GM12891 (cell line): ENCODE data around the gene SUSD5.
"Not testable (repeated sequence)": the region's sequence is repeated elsewhere in the genome, so short reads cannot be mapped to it uniquely, and the experiment has no call there.

Source experiments
- DNase-seq: peaks from one replicate; pipeline ENCODE4 v3.0.0; 2011; ENCODE audit warnings: low spot score; ENCODE audit not compliant: insufficient read length
- FAIRE-seq: peaks from 2 replicates; lab custom pipeline; 2011; peaks lifted over from hg19 to GRCh38; lab: Jason Lieb, UNC
- PAX5 ChIP-seq: IDR thresholded peaks from 2 replicates; pipeline ENCODE4 v1.6.1; 2011; ENCODE audit warnings: low read length, moderate library complexity, mild to moderate bottlenecking; ENCODE audit not compliant: insufficient read depth, severe bottlenecking
- POLR2A ChIP-seq: IDR thresholded peaks from 2 replicates; pipeline ENCODE4 v1.6.1; 2011; ENCODE audit warnings: low read depth, low read length, control low read depth
- POLR2AphosphoS5 ChIP-seq: IDR thresholded peaks from 2 replicates; pipeline ENCODE4 v1.6.1; 2011; ENCODE audit warnings: low read depth, low read length, control low read depth
- POU2F2 ChIP-seq: IDR thresholded peaks from 2 replicates; pipeline ENCODE4 v1.6.1; 2011; ENCODE audit warnings: low read depth, mild to moderate bottlenecking, control low read depth, low read length, moderate library complexity
- SPI1 ChIP-seq: IDR thresholded peaks from 2 replicates; pipeline ENCODE4 v1.6.1; 2011; ENCODE audit warnings: low read depth, low read length, control low read depth
- TAF1 ChIP-seq: IDR thresholded peaks from 2 replicates; pipeline ENCODE4 v1.6.1; 2011; ENCODE audit warnings: low read depth, low read length, control low read depth

SUSD5 gene

GRCh38 chr3:33124638-33125037 lies 94.0 kb downstream of the SUSD5 start:
- FAIRE-seq = no peak
- TF ChIP-seq POLR2AphosphoS5 = no peak
- no peak for TF ChIP-seq POLR2A
- no peak for TF ChIP-seq POU2F2
- no peak for TF ChIP-seq SPI1
- TF ChIP-seq TAF1 = no peak

GRCh38 chr3:33122991-33123390 lies 95.6 kb downstream of the SUSD5 start:
- TF ChIP-seq TAF1 (no peak), POLR2AphosphoS5 (no peak), SPI1 (no peak), POU2F2 (no peak), POLR2A (no peak), PAX5 (no peak)
- DNase-seq (no peak), FAIRE-seq (no peak)

More at GRCh38 chr3:33124638-33125037, 94.0 kb downstream of the SUSD5 start:
- no peak for DNase-seq

GRCh38 chr3:33119891-33120290 lies 98.7 kb downstream of the SUSD5 start:
- TF ChIP-seq SPI1 = no peak
- no peak for TF ChIP-seq POLR2AphosphoS5
- TF ChIP-seq TAF1 = no peak
- no peak for TF ChIP-seq POLR2A
- no peak for TF ChIP-seq PAX5
- TF ChIP-seq POU2F2 = no peak
- FAIRE-seq (no peak), DNase-seq (no peak)

DNA sequence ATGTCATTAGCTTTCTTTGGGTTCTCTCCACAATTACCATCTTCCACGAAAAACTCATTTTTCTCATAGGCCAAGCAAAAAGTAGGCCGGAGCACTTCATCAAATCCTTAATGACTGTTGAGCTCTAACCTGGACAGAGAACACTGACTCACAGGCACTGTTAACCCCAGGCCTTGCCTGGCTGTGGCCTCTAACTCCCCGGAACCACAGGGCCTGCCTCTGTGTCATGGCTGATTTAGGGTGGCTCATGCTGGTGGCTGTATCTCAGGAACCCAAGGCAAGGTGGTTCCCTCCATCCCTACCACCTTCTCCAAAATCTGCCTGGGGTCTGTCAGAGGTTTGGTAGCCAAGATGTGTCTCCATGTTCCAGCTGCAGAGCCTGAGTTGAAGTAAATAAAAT lies 101.1 kb downstream of the SUSD5 start:
- FAIRE-seq = no peak
- no peak for TF ChIP-seq POLR2A
- no peak for TF ChIP-seq POU2F2
- TF ChIP-seq PAX5 = no peak
- no peak for TF ChIP-seq TAF1
- no peak for TF ChIP-seq POLR2AphosphoS5
- DNase-seq = no peak

DNA sequence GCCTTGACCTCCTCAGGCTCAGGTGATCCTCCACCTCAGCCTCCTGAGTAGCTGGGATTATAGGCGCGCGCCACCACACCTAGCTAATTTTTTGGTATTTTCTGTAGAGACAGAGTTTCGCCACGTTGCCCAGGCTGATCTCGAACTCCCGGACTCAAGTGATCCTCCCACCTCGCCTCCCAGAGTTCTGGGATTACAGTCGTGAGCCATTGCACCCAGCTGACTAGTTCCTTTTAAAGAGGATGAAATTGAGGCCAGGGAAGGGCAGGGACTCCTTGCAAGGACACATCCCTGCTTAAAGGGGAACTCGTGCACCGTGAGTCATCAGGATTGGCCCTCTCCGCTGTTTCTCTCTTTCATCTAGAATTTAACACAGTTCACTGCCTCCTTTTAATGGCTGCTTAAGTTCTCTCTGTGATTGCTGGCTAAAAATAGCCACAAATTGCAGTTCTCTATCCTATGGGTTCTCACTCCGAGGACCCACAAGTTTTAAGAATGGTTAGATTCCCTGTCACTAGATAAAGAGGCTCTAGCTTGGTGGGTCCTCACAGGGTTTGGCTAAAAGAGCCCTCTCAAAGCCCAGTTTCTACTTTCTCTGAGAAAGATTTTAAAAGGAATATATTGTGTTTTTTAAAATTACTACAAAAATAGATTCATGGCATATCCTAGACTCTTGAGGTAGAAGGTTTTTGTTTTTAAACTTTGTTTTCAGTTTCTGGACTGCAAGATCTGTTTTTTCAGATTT lies 103.4 kb downstream of the SUSD5 start:
- TF ChIP-seq POLR2A = no peak
- no peak for TF ChIP-seq TAF1
- TF ChIP-seq POLR2AphosphoS5 = no peak
- no peak for TF ChIP-seq SPI1
- TF ChIP-seq POU2F2 = no peak
- TF ChIP-seq PAX5 = no peak
- FAIRE-seq (no peak), DNase-seq (no peak)

DNA sequence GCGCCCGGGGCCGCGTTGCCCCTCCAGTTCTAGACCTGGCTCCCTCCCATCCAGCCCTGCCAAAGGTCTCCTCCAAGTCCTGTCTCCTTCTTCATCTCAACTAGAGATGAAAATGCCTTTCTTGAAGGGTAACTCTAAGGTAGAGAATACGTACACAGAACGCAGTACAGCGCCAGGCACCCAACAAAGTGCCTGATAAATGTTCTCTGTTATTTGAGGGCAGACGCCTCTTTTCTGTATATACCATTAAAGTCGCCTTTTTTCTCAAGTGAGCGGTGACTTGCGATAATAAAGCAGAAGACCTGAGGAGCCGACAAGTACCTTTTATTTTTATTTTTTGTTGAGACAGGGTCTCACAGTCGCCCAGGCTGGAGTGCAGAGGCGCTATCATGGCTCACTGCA lies 104.0 kb downstream of the SUSD5 start:
- FAIRE-seq (no peak), DNase-seq (no peak)
- no peak for TF ChIP-seq POLR2AphosphoS5
- no peak for TF ChIP-seq POLR2A
- TF ChIP-seq SPI1 = no peak
- no peak for TF ChIP-seq POU2F2
- no peak for TF ChIP-seq TAF1

GRCh38 chr3:33113772-33114621 lies 104.6 kb downstream of the SUSD5 start, which contains the start of gene CRTAP:
TSS of gene CRTAP (plus strand) at chr3:33114014. CDS start at chr3:33114078, 64 bp downstream.
- peak; percentile 93 for FAIRE-seq
- TF ChIP-seq POU2F2 = no peak
- 0 out of 2 replicates have a peak, but pooled peaks have one; percentile 36 for TF ChIP-seq POLR2A

DNA sequence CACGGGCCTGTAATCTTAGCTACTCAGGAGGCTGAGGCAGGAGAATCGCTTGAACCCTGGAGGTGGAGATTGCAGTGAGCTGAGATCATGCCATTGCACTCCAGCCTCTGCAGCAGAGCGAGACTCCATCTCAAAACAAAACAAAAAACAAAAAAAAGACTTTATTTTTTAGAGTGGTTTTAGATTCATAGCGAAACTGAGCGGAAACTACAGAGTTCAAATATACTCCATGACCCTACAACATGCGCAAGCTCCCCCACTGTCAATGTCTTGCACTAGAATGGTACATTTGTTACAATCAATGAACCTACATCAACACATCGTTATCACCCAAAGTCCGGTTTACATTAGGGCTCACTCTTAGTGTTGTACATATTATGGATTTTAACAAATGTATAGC lies 107.0 kb downstream of the SUSD5 start:
- FAIRE-seq (peak; percentile 71), DNase-seq (no peak)
- no peak for TF ChIP-seq POU2F2

More at GRCh38 chr3:33113772-33114621, 104.6 kb downstream of the SUSD5 start, which contains the start of gene CRTAP:
- DNase-seq = peak; percentile 68

DNA sequence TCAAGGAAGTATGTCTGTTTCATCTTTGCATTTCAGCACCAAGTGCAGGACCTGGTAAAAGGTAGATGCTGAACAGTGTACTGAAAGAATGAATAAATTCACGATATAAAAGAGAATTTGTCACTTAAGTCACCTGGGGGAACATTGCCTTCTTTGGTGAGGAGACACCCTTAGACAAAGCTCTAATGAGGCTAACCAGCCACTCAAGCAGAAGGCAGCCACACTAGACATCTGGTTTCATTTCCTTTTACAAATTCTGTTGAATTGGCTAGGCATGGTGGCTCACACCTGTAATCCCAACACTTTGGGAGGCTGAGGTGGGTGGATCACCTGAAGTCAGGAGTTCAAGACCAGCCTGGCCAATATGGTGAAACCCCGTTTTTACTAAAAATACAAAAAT lies 111.8 kb downstream of the SUSD5 start:
- TF ChIP-seq SPI1 = peak; percentile 71
- DNase-seq, FAIRE-seq: not testable (repeated sequence)

- FAIRE-seq (no peak), DNase-seq (no peak)
- TF ChIP-seq POU2F2 (no peak), PAX5 (no peak), TAF1 (no peak), POLR2A (no peak)
Measured at GRCh38 chr3:33105341-33105948, 113.2 kb downstream of the SUSD5 start.
